ENCODE results near the gene ARHGAP26.

ARHGAP26 gene

GRCh38 chr5:142878111-142878510 is 107.9 kb downstream of the ARHGAP26 start:
- DNase-seq (ENCODE audit: low spot score) = no peak

DNA sequence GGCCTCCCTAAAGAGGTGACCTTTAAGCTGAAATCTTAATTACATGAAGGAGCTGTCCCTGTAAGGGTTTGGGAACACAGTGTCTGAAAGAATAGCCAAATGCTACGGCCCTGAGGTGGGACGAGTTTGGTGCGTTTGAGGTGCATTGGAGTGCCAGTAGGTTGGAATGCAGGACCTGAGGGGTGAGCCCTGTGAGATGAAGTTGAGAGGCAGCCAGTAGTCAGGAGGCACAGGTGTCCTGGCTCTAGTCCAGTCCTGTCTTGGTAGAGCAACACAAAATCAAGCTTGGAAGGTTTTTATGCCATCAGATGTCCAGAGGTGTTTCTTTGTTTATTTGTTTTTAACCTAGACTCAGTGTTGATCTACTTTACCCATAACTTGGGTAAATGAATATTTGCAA is 108.5 kb downstream of the ARHGAP26 start:
- DNase-seq (ENCODE audit: low spot score) = no peak

DNA sequence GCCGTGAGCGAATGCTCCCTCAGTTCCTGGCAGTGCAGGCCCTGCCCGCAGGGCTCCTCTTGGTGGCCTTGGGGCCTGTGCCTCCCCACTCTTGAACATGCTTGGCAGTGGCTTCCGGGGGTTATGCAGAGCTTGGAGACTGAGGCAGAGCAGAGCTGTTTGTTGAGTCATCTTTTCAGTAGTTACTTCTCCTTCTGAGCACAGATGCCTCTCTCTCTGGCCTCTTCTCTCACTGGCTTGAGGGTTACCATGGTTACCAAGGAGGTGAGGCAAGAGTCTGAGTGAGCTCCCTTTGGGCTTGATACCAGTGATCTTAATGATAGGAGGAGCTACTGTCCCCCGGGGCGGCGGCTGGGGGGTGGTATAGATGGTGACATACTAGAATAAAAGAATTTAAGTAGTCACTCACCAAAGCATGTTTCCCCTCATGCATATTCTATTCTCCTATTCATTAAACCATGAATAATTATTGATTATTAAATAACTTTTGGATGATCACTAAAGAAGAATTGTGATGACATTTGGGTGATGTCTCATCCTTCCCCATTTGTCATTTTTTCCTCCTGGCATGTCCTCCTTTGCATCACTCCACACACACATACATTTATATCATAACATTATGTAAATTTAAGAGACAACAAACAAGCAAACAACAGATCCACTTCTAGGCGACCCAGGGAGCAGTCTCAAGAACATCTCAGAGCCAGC is 111.1 kb downstream of the ARHGAP26 start:
- DNase-seq (ENCODE audit: low spot score) = no peak

GRCh38 chr5:142881784-142882126 is 111.6 kb downstream of the ARHGAP26 start:
- DNase-seq (ENCODE audit: low spot score) = no peak

DNA sequence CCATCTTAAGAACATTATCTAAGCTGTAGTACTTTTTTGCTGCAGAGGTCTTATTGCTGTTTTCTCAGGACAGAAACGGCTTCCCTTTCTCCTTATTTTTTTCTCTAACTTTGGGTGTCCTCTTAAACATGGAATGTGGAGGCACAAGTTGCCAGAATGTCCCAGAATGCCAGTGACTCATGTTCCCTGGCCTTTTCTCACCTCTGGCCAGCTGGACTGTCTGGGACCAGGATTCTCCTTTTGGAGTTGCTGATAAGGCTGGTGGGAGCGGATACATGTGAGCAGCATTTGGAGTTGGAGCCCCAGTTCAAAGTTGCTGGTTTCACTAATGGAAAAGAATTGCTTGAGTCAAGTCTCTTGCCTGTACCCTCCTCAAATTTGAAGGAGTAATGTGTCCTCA is 112.8 kb downstream of the ARHGAP26 start:
- no peak for DNase-seq (ENCODE audit: low spot score)

DNA sequence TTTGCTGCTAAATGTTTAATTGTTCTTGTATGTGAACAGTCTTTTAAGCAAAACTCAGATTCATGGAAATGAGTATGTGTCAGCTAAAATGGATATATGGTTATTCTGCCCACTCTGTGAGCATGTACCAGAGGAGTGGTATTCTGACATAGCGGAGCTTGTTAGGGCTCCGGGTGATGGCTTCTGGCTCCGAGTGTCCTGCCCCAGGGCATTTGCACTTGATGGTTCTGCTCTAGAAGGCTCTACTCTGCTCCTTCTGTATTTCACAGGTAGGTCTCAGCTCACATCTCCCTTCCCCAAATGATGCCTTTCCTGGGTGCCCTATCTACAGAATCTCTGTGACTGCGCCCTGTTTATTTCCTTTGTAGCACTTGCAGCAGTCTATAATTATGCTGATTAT is 113.3 kb downstream of the ARHGAP26 start:
- DNase-seq (ENCODE audit: low spot score) = no peak

GRCh38 chr5:142884029-142884428 is 113.9 kb downstream of the ARHGAP26 start:
- DNase-seq (ENCODE audit: low spot score) = no peak

DNA sequence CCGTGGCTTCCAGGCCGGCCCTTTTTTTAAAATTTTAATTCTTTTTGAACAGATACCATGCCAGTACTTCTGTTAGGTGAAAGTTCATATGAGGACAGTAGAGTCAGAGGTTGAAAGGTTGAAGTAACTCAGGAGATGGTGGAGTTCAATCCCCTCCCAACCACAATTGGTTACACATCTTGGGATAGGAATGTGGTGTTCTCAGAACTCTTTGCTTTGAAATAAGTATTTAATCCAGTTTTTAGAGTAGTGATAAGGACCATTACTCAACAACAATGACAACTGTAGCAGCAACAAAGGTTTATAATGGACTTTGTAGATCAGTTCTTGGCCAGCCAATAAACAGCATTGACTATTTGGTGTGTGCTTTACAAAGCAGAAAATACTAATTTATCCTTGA is 116.0 kb downstream of the ARHGAP26 start:
- DNase-seq (ENCODE audit: low spot score) = no peak

DNA sequence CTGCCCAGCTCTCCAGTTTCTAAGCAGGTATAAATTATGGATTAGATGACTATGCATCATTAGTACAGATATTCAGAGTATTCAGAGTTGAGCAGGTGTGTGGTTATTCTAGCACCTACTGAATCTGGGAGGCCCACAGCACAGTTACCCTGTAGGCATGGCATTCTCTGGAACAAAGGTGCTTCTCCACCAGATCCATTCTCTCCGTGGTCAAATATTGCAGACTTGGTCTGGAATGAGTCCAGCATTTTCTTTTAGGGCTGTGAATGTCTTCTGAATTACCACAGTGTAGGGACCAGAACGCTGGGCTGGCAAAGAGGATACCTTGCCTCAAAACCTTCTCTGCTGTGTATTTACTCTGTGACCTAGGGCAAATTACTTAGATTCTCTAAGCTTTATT is 116.8 kb downstream of the ARHGAP26 start:
- no peak for DNase-seq (ENCODE audit: low spot score)

DNA sequence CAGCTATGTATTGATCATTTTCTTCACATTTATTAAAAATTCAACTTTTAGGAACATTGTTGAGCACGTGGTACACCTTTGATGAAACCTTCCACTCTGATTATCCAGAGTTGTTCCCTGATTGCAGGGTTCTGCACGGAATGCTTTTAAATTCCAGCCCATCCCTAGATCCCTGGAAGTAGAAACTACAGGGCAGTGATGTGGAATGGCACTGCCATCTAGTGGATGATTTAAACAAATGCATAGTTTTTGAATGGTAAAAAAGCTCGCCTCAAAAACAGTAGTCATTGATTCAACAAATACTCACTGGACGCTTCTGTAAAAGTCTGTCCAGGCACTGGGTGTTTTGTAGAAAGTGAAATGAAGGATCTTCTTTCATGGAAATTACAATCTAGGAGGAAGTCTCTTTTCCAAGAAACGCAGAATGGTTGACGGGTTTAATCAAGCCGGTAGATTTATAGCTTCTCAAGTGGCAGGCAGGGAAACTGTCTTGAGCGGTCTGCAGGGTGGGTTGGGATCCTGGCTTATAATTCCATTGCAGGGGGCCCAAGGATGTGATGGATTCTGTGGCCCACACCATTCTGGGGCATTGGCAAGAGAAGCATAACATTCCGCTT is 118.4 kb downstream of the ARHGAP26 start:
- peak; percentile 51 for DNase-seq (ENCODE audit: low spot score)

GRCh38 chr5:142892021-142892420 is 121.8 kb downstream of the ARHGAP26 start:
- DNase-seq (ENCODE audit: low spot score) = no peak

DNA sequence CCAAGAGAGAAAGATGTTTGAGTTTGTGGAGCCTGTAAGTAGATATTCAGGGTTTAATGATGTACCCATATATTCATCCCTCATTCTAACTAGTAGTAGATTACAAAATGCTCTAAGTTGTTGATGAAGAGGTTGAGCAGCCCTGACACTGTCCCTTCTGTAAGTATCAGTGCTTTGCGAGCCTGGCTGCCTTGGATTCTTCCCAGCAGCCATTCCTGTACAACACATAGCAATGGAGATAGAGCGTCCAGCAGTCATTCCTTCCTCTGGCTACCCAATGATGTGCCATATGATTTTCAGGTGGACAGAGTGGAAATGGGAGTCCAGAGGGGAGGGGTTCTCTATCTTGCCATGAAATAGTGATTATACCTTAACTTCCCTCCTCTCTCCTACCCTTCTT is 124.1 kb downstream of the ARHGAP26 start:
- no peak for DNase-seq (ENCODE audit: low spot score)

GRCh38 chr5:142894749-142895148 is 124.6 kb downstream of the ARHGAP26 start:
- DNase-seq (ENCODE audit: low spot score) = no peak

GRCh38 chr5:142896325-142897007 is 126.3 kb downstream of the ARHGAP26 start:
- DNase-seq (ENCODE audit: low spot score) = no peak

GRCh38 chr5:142897328-142897727 is 127.2 kb downstream of the ARHGAP26 start:
- DNase-seq (ENCODE audit: low spot score) = no peak

- DNase-seq (ENCODE audit: low spot score) = no peak
Observed at GRCh38 chr5:142900927-142901326, 130.8 kb downstream of the ARHGAP26 start.

- DNase-seq (ENCODE audit: low spot score) = no peak
Observed at GRCh38 chr5:142901476-142902185, 131.5 kb downstream of the ARHGAP26 start.

- DNase-seq (ENCODE audit: low spot score) = no peak
Observed at GRCh38 chr5:142902186-142902965, 132.2 kb downstream of the ARHGAP26 start.

- no peak for DNase-seq (ENCODE audit: low spot score)
Observed at GRCh38 chr5:142904416-142904815, 134.2 kb downstream of the ARHGAP26 start.

GRCh38 chr5:142905348-142905747 is 135.2 kb downstream of the ARHGAP26 start:
- no peak for DNase-seq (ENCODE audit: low spot score)

- no peak for DNase-seq (ENCODE audit: low spot score)
Observed at GRCh38 chr5:142906863-142907671, 136.9 kb downstream of the ARHGAP26 start.

Measured in HuH-7 (cell line).